Stimulated activated CD4-positive, alpha-beta T cell treated with anti-CD3 and anti-CD28 coated beads, TNF-alpha, amount 100 ng/mL, for 1 hour (primary cell): Measurements from ENCODE around the gene DYNC1I2.

Experiments
- DNase-seq, 3 donors: peaks; one replicate each; pipeline ENCODE4 v3.0.0-alpha.2; 2020; ENCODE audit warnings: low read depth in 3 of 3, low spot score in 1 of 3

The DYNC1I2 gene

GRCh38 chr2:171687287-171688128 lies at the start of gene DYNC1I2:
Gene DYNC1I2, plus strand, starts transcription at chr2:171687469. Its CDS starts 2,687 bp downstream, at chr2:171690156.
- DNase-seq, result peak; percentile 28 to 57 (median 35)

- no peak for DNase-seq
Measured at GRCh38 chr2:171651667-171652415, 35.4 kb upstream of the DYNC1I2 start.

- DNase-seq, result no peak
Measured at GRCh38 chr2:171652416-171652785, 34.9 kb upstream of the DYNC1I2 start.

DNA sequence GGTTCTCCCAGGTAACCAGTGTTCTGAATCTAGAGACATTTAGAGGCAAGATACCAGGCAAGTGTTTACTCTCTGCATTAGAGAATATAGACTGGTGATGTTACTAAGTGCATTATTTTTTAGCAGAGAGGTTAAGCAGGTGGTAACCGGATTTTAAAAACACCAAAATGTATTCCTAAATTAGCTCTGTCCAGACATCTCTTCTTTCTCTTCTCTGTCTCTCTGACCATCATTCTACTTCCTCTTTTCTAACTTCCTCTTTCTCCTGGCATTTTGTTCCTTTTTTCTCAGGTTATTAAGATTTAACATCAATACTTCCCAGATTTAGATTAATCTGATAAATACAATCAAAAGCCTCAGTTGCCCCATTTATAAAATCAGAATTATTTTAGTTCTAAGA lies 31.7 kb upstream of the DYNC1I2 start:
- no peak for DNase-seq

- DNase-seq, result no peak
Measured at GRCh38 chr2:171667041-171667440, 20.2 kb upstream of the DYNC1I2 start.

DNA sequence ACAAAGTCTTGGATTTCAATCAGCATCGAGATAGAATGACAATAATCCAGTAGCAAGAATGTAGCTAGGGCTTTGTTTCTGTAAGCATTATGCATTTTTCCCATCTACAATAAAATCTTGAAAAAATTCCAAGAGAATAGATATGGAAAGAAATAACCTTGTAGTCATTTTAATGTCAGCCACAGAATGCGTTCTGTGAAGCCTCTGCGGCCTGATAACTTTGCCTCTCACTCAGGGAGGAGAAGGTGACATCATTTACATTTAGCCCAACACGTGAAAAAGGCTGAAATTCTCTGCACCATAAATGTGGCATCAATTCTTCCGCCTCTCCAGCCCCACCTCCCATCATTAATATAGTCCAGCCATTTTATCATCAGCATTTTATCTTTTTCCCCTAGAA lies 19.1 kb upstream of the DYNC1I2 start:
- DNase-seq, result no peak

DNA sequence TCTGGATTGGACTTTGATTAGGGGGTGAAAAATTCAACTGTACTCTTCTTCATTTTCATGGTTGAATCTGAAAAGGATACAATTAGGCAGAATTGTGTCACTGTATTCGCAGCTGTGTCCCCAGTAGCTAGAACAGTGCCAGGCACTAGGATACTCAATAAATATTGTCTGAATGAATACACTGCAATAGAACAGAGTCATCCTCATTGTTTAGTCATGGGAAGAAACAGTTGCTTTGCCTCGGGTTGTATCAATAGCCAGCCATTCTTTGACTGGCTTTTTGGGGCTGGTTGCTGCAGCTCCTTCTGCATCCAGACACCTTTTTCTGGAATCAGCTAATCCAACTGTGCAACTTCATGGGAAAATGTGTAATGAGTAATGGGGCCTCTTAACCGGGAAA lies 18.1 kb upstream of the DYNC1I2 start:
- no peak for DNase-seq

- no peak for DNase-seq
Measured at GRCh38 chr2:171670655-171671054, 16.6 kb upstream of the DYNC1I2 start.

GRCh38 chr2:171671867-171672266 lies 15.4 kb upstream of the DYNC1I2 start:
- no peak for DNase-seq

GRCh38 chr2:171673905-171674304 lies 13.4 kb upstream of the DYNC1I2 start:
- DNase-seq, result no peak

GRCh38 chr2:171675810-171676345 lies 11.4 kb upstream of the DYNC1I2 start:
- no peak for DNase-seq

- no peak for DNase-seq
Measured at GRCh38 chr2:171678619-171679018, 8.7 kb upstream of the DYNC1I2 start.

DNA sequence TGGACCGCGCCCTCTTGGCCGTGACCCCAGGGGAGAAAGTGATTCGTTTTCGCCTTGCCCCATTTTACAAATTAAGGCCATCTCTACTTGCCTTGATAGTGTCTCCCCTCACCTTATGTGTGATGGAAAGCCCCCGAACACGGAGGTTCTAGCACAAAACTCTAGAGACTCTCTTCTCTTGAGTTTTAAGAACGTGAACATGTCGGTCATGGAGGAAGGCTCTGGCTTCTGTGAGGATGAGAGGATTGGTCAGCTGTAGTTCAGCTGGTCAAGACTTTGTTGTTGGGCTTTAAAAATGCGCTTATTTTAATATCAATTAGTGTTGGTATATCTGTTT lies 828 bp downstream of the DYNC1I2 start:
- no peak for DNase-seq

DNA sequence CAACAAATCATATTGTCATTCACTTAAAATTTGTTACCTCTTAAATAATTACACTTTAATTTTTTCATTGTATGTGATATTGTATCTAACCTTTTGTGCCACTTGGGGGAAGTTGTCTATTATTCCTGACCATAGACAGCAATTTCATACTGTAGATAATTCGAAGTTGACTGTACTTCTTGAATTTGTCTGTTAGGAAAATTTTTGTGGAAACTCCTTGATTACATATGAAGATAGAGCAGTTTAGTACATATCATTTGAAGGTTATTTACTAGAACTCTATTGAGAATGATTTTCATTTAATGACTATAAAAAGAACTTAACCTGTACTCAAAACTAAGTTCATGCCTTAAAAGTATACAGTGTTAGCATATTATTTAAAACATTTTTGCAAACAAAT lies 5.1 kb downstream of the DYNC1I2 start:
- no peak for DNase-seq

DNA sequence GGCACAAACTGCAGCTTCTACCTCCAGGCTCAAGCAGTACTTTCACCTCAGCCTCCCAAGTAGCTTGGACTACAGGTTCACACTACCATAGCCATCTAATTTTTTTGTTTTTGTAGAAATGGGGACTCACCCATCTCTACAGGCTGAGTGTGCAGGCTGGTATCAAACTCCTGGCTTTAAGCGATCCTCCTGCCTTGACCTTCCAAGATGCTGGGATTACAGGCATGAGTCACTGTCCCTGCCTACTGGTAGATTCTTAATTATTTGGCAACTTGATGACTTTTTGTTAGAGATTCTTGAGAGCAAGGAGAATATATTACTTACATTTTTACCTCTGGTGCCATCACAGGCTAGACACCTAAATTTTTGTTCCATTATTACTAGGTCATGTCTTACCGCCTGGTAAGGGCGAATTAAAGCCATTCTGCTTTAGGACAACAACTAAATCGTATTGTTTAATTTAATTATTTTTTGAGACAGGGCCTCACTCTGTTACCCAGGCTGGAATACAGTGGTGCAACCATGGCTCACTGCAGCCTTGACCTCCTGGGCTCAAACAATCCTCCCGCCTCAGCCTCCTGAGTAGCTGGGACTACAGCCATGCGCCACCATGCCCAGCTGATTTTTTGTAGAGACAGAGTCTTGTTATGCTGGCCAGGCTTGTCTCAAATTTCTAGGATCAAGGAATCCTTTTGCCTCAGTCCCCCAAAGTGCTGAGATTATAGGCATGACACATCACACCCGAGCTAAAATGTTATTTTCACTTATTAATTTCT lies 15.7 kb downstream of the DYNC1I2 start:
- DNase-seq, result no peak

GRCh38 chr2:171703574-171704347 lies 16.5 kb downstream of the DYNC1I2 start:
- DNase-seq, result no peak

- no peak for DNase-seq
Measured at GRCh38 chr2:171706152-171706803, 19.0 kb downstream of the DYNC1I2 start.

DNA sequence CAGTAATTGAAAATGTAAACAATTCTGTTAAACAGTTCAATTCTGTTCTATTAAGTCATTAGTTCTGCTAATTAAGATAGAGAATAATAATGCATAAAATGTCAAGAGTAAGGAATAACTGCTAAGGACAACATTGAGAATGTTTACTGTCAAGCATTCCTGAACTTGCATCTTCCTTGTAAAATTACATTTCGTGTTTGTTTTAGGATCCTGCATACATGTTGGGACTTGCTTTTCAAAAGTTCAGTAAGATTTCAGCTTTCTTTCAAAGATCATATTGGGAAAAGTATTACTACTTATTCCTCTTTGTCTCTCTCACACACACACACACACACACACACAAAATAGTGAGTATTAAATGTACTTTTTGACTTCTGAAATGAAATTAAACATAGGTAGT lies 20.5 kb downstream of the DYNC1I2 start:
- no peak for DNase-seq

DNA sequence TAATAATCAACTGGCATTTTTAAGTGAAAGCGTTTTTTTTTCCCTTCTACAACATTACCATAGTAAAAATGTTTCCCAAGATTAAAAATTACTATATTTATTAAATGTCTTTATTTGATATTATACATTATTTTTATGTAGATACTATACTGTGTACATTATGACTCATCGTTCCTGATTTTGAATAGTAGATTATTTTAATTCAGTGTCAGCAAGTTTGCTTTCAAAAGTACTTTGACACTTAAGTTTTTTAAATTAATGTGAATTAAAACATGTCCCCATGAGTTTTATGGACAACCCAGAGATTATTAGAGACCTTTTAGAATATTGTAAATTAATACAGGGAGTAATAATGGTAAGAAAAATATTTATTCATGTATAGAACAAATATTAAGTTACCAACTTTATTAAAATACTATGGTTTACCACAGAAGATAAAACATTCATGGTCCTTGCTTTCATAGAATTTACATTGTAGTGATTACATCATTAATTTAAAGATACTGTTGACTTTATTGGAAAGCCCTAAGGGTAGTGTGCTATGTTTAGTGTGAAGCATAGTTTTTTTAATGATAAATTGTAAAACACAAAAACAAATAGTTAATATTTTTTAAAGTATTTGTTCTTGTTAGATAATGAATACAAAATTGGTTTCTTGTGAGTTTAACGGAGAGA lies 21.9 kb downstream of the DYNC1I2 start:
- DNase-seq, result no peak

DNA sequence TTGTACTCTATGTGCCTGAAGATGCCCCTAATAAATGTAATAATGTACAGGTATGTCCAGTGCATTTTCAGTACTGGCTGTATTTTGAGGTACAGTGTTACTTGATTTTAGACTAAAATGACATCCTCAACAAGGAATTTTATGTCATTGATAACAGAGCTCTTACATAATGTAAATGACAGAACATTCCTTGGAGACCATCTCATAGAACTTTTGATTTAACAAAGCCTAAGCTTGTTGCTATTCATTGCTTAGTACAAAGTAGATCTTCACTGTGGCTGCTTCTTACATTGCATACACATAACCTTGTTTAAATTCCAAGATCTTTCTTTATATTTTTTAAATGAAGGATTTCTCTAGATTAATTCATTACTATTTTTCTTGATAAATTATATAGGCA lies 24.1 kb downstream of the DYNC1I2 start:
- no peak for DNase-seq
